ENCODE measurements around the gene DUSP28.

The DUSP28 gene

GRCh38 chr2:240539906-240540305 lies 20.3 kb upstream of the DUSP28 start:
- TF ChIP-seq TEAD4 (IDR thresholded peaks at IDR 0.05) (no peak), TAF1 (IDR thresholded peaks at IDR 0.05; ENCODE audit: low read depth) (no peak), CREB1 (IDR thresholded peaks at IDR 0.05; ENCODE audit: low read depth) (no peak), REST (IDR thresholded peaks at IDR 0.05; ENCODE audit: low read depth) (no peak), EGR1 (IDR thresholded peaks at IDR 0.05) (no peak), EP300 (IDR thresholded peaks at IDR 0.05; ENCODE audit: borderline replicate concordance) (no peak), CEBPB (IDR thresholded peaks at IDR 0.05) (no peak), YY1 (IDR thresholded peaks at IDR 0.05; ENCODE audit: low read depth) (no peak), RAD21 (IDR thresholded peaks at IDR 0.05; ENCODE audit: low read depth) (no peak), FOXM1 (IDR thresholded peaks at IDR 0.05; ENCODE audit: borderline replicate concordance, low read depth) (no peak), TCF12 (IDR thresholded peaks at IDR 0.05; ENCODE audit: low read depth) (no peak), MAX (IDR thresholded peaks at IDR 0.05) (no peak), NFIC (IDR thresholded peaks at IDR 0.05) (no peak), USF1 (IDR thresholded peaks at IDR 0.05) (no peak), ZBTB7A (IDR thresholded peaks at IDR 0.05; ENCODE audit: low read depth) (no peak)

- TF ChIP-seq EGR1 (IDR thresholded peaks at IDR 0.05) (no peak), RAD21 (IDR thresholded peaks at IDR 0.05; ENCODE audit: low read depth) (no peak), TCF12 (IDR thresholded peaks at IDR 0.05; ENCODE audit: low read depth) (no peak), TAF1 (IDR thresholded peaks at IDR 0.05; ENCODE audit: low read depth) (no peak), FOXM1 (IDR thresholded peaks at IDR 0.05; ENCODE audit: borderline replicate concordance, low read depth) (no peak), ZBTB7A (IDR thresholded peaks at IDR 0.05; ENCODE audit: low read depth) (no peak), CEBPB (IDR thresholded peaks at IDR 0.05) (no peak), TEAD4 (IDR thresholded peaks at IDR 0.05) (no peak), REST (IDR thresholded peaks at IDR 0.05; ENCODE audit: low read depth) (no peak), YY1 (IDR thresholded peaks at IDR 0.05; ENCODE audit: low read depth) (no peak), NFIC (IDR thresholded peaks at IDR 0.05) (no peak), MAX (IDR thresholded peaks at IDR 0.05) (no peak), CREB1 (IDR thresholded peaks at IDR 0.05; ENCODE audit: low read depth) (no peak), USF1 (IDR thresholded peaks at IDR 0.05) (no peak), EP300 (IDR thresholded peaks at IDR 0.05; ENCODE audit: borderline replicate concordance) (no peak)
These were observed 8.9 kb upstream of the DUSP28 start for GRCh38 chr2:240551288-240551687.

- TF ChIP-seq TAF1 (IDR thresholded peaks at IDR 0.05; ENCODE audit: low read depth) (no peak), TEAD4 (IDR thresholded peaks at IDR 0.05) (no peak), USF1 (IDR thresholded peaks at IDR 0.05) (no peak)
These were observed 8.3 kb upstream of the DUSP28 start for GRCh38 chr2:240551811-240552210.

- no peak for TF ChIP-seq CREB1 (IDR thresholded peaks at IDR 0.05; ENCODE audit: low read depth)
- no peak for TF ChIP-seq EGR1 (IDR thresholded peaks at IDR 0.05)
- no peak for TF ChIP-seq TAF1 (IDR thresholded peaks at IDR 0.05; ENCODE audit: low read depth)
- no peak for TF ChIP-seq YY1 (IDR thresholded peaks at IDR 0.05; ENCODE audit: low read depth)
- TF ChIP-seq MAX (IDR thresholded peaks at IDR 0.05) = no peak
- no peak for TF ChIP-seq RAD21 (IDR thresholded peaks at IDR 0.05; ENCODE audit: low read depth)
- no peak for TF ChIP-seq TEAD4 (IDR thresholded peaks at IDR 0.05)
- no peak for TF ChIP-seq NFIC (IDR thresholded peaks at IDR 0.05)
- no peak for TF ChIP-seq ZBTB7A (IDR thresholded peaks at IDR 0.05; ENCODE audit: low read depth)
- no peak for TF ChIP-seq CEBPB (IDR thresholded peaks at IDR 0.05)
- no peak for TF ChIP-seq REST (IDR thresholded peaks at IDR 0.05; ENCODE audit: low read depth)
- TF ChIP-seq EP300 (IDR thresholded peaks at IDR 0.05; ENCODE audit: borderline replicate concordance) = no peak
- TF ChIP-seq USF1 (IDR thresholded peaks at IDR 0.05) = no peak
- TF ChIP-seq FOXM1 (IDR thresholded peaks at IDR 0.05; ENCODE audit: borderline replicate concordance, low read depth) = no peak
- no peak for TF ChIP-seq TCF12 (IDR thresholded peaks at IDR 0.05; ENCODE audit: low read depth)
These were observed 6.1 kb upstream of the DUSP28 start for GRCh38 chr2:240553956-240554480.
